Stimulated activated effector memory CD8-positive, alpha-beta T cell treated with anti-CD3 and anti-CD28 coated beads, Interleukin-12 subunit alpha, Interleukin-12 subunit beta, amount 100 ng/mL, for 72 hours (primary cell): ENCODE measurements around the gene TMEM132D.

Experiments
- ATAC-seq: fragments of 150-1000 bp; cut with Tn5 transposase; 2 replicates; pipeline ENCODE4 v1.10.0; 2021
- DNase-seq, 2 donors: peaks; one replicate each; pipeline ENCODE4 v3.0.0; 2021 to 2022; ENCODE audit warnings: low spot score in 2 of 2
- H3K27ac Mint-ChIP-seq: one replicate; pipeline ENCODE4 v1.8.0; 2022; ENCODE audit warnings: mild to moderate bottlenecking, mixed read lengths
- H3K36me3 Mint-ChIP-seq: one replicate; pipeline ENCODE4 v1.8.0; 2022; ENCODE audit warnings: mild to moderate bottlenecking, mixed read lengths
- H3K4me1 Mint-ChIP-seq: one replicate; pipeline ENCODE4 v1.8.0; 2022; ENCODE audit warnings: mixed read lengths
- H3K4me3 Mint-ChIP-seq: one replicate; pipeline ENCODE4 v1.8.0; 2022; ENCODE audit warnings: mild to moderate bottlenecking, mixed read lengths
- H3K9me3 Mint-ChIP-seq: one replicate; pipeline ENCODE4 v1.8.0; 2022; ENCODE audit warnings: mixed read lengths

Gene TMEM132D

GRCh38 chr12:129851296-129851695 lies 52.5 kb downstream of the TMEM132D start:
- ATAC-seq (no peak), DNase-seq (no peak)
- H3K4me3 Mint-ChIP-seq: no peak overlapping the region
- H3K36me3 Mint-ChIP-seq: no peaks in the 10 kb centered on the region
- H3K27ac Mint-ChIP-seq: no peak overlapping the region
- H3K4me1 Mint-ChIP-seq: no peaks in the 10 kb centered on the region
- no peaks in the 10 kb centered on the region for H3K9me3 Mint-ChIP-seq

- DNase-seq: no peak
- no peak overlapping the region for H3K27ac Mint-ChIP-seq
- no peaks in the 10 kb centered on the region for H3K4me1 Mint-ChIP-seq
- no peak overlapping the region for H3K4me3 Mint-ChIP-seq
- H3K36me3 Mint-ChIP-seq: no peaks in the 10 kb centered on the region
- no peak for ATAC-seq
- no peaks in the 10 kb centered on the region for H3K9me3 Mint-ChIP-seq
These were observed 54.9 kb downstream of the TMEM132D start for GRCh38 chr12:129848876-129849275.

GRCh38 chr12:129847063-129847462 lies 56.8 kb downstream of the TMEM132D start:
- Mint-ChIP-seq H3K36me3 (no peaks in the 10 kb centered on the region), H3K4me1 (no peaks in the 10 kb centered on the region), H3K4me3 (no peak overlapping the region), H3K27ac (no peak overlapping the region), H3K9me3 (no peaks in the 10 kb centered on the region)
- no peak for ATAC-seq
- no peak for DNase-seq

GRCh38 chr12:129844662-129845220 lies 59.1 kb downstream of the TMEM132D start:
- H3K4me1 Mint-ChIP-seq: no peaks in the 10 kb centered on the region
- no peak for ATAC-seq
- no peak overlapping the region for H3K27ac Mint-ChIP-seq
- H3K9me3 Mint-ChIP-seq: no peaks in the 10 kb centered on the region
- no peak overlapping the region for H3K4me3 Mint-ChIP-seq
- DNase-seq: no peak
- no peaks in the 10 kb centered on the region for H3K36me3 Mint-ChIP-seq

- DNase-seq (no peak), ATAC-seq (no peak)
- Mint-ChIP-seq H3K27ac (no peak overlapping the region), H3K9me3 (no peaks in the 10 kb centered on the region), H3K36me3 (no peaks in the 10 kb centered on the region), H3K4me3 (no peak overlapping the region), H3K4me1 (no peaks in the 10 kb centered on the region)
These were observed 62.6 kb downstream of the TMEM132D start for GRCh38 chr12:129841251-129841650.

- H3K9me3 Mint-ChIP-seq: no peaks in the 10 kb centered on the region
- ATAC-seq (no peak), DNase-seq (no peak)
- H3K4me1 Mint-ChIP-seq: no peaks in the 10 kb centered on the region
- no peak overlapping the region for H3K4me3 Mint-ChIP-seq
- no peak overlapping the region for H3K27ac Mint-ChIP-seq
- no peaks in the 10 kb centered on the region for H3K36me3 Mint-ChIP-seq
These were observed 63.5 kb downstream of the TMEM132D start for GRCh38 chr12:129840145-129840884.

- Mint-ChIP-seq H3K9me3 (peaks cover 2% of the 10 kb centered on the region), H3K36me3 (no peaks in the 10 kb centered on the region), H3K27ac (no peak overlapping the region), H3K4me1 (no peaks in the 10 kb centered on the region), H3K4me3 (no peak overlapping the region)
- DNase-seq: no peak
- ATAC-seq: no peak
These were observed 64.1 kb downstream of the TMEM132D start for GRCh38 chr12:129839679-129840078.

GRCh38 chr12:129831294-129831693 lies 72.5 kb downstream of the TMEM132D start:
- DNase-seq (no peak), ATAC-seq (no peak)
- Mint-ChIP-seq H3K9me3 (peaks cover 7% of the 10 kb centered on the region), H3K4me3 (no peak overlapping the region), H3K36me3 (no peaks in the 10 kb centered on the region), H3K4me1 (no peaks in the 10 kb centered on the region), H3K27ac (no peak overlapping the region)

- ATAC-seq: no peak
- Mint-ChIP-seq H3K9me3 (peaks cover 7% of the 10 kb centered on the region), H3K27ac (no peak overlapping the region), H3K36me3 (no peaks in the 10 kb centered on the region), H3K4me3 (no peak overlapping the region), H3K4me1 (no peaks in the 10 kb centered on the region)
- DNase-seq: no peak
These were observed 73.0 kb downstream of the TMEM132D start for GRCh38 chr12:129830796-129831195.

GRCh38 chr12:129827866-129828384 lies 75.9 kb downstream of the TMEM132D start:
- Mint-ChIP-seq H3K9me3 (peaks cover 3% of the 10 kb centered on the region), H3K36me3 (no peaks in the 10 kb centered on the region)

GRCh38 chr12:129827102-129827865 lies 76.5 kb downstream of the TMEM132D start:
- no peak for ATAC-seq

More at GRCh38 chr12:129827866-129828384, 75.9 kb downstream of the TMEM132D start:
- Mint-ChIP-seq H3K27ac (no peak overlapping the region), H3K4me1 (no peaks in the 10 kb centered on the region), H3K4me3 (no peak overlapping the region)
- ATAC-seq (no peak), DNase-seq (no peak)

GRCh38 chr12:129826273-129826672 lies 77.6 kb downstream of the TMEM132D start:
- no peak overlapping the region for H3K4me3 Mint-ChIP-seq
- ATAC-seq: no peak
- DNase-seq: no peak
- no peak overlapping the region for H3K27ac Mint-ChIP-seq
- no peaks in the 10 kb centered on the region for H3K4me1 Mint-ChIP-seq
- peaks cover 7% of the 10 kb centered on the region for H3K9me3 Mint-ChIP-seq
- no peaks in the 10 kb centered on the region for H3K36me3 Mint-ChIP-seq

More at GRCh38 chr12:129827102-129827865, 76.5 kb downstream of the TMEM132D start:
- H3K27ac Mint-ChIP-seq: no peak overlapping the region
- H3K4me1 Mint-ChIP-seq: no peaks in the 10 kb centered on the region
- no peaks in the 10 kb centered on the region for H3K36me3 Mint-ChIP-seq
- DNase-seq: no peak
- H3K4me3 Mint-ChIP-seq: no peak overlapping the region
- peaks cover 3% of the 10 kb centered on the region for H3K9me3 Mint-ChIP-seq

GRCh38 chr12:129825316-129825715 lies 78.5 kb downstream of the TMEM132D start:
- Mint-ChIP-seq H3K36me3 (no peaks in the 10 kb centered on the region), H3K9me3 (peaks cover 7% of the 10 kb centered on the region), H3K27ac (no peak overlapping the region), H3K4me1 (no peaks in the 10 kb centered on the region), H3K4me3 (no peak overlapping the region)
- DNase-seq (no peak), ATAC-seq (no peak)

GRCh38 chr12:129821964-129822363 lies 81.9 kb downstream of the TMEM132D start:
- Mint-ChIP-seq H3K4me1 (no peaks in the 10 kb centered on the region), H3K36me3 (no peaks in the 10 kb centered on the region), H3K4me3 (no peak overlapping the region), H3K27ac (no peak overlapping the region), H3K9me3 (peaks cover 4% of the 10 kb centered on the region)
- ATAC-seq (no peak), DNase-seq (no peak)

- DNase-seq: no peak
- Mint-ChIP-seq H3K36me3 (no peaks in the 10 kb centered on the region), H3K4me1 (no peaks in the 10 kb centered on the region), H3K4me3 (no peak overlapping the region), H3K9me3 (peaks cover 4% of the 10 kb centered on the region), H3K27ac (no peak overlapping the region)
- ATAC-seq: no peak
These were observed 84.4 kb downstream of the TMEM132D start for GRCh38 chr12:129819391-129819790.
